Effector memory CD4-positive, alpha-beta T cell (primary cell): ENCODE measurements around the gene PRR5.
"Not testable (repeated sequence)": the region's sequence is repeated elsewhere in the genome, so short reads cannot be mapped to it uniquely, and the experiment has no call there.

Experiments used
- DNase-seq, 3 donors: peaks; one replicate each; pipeline ENCODE4 v3.0.0-alpha.2; 2020
- H3K27ac ChIP-seq: 2 replicates; pipeline ENCODE4 v1.7.0; 2013; ENCODE audit warnings: mild to moderate bottlenecking, low read length, moderate library complexity; ENCODE audit not compliant: insufficient read depth, poor library complexity, severe bottlenecking
- H3K27me3 ChIP-seq: replicated peaks from 2 replicates; pipeline ENCODE4 v1.7.0; 2013; ENCODE audit warnings: mild to moderate bottlenecking, low read length; ENCODE audit not compliant: insufficient read depth, control insufficient read depth, poor library complexity, severe bottlenecking
- H3K36me3 ChIP-seq: 2 replicates; pipeline ENCODE4 v1.7.0; 2013; ENCODE audit warnings: mild to moderate bottlenecking, low read length, moderate library complexity; ENCODE audit not compliant: control insufficient read depth, insufficient read depth
- H3K4me1 ChIP-seq: 2 replicates; pipeline ENCODE4 v1.7.0; 2013; ENCODE audit warnings: low read length, mild to moderate bottlenecking; ENCODE audit not compliant: control insufficient read depth, insufficient read depth, poor library complexity, severe bottlenecking
- H3K4me3 ChIP-seq: 2 replicates; pipeline ENCODE4 v1.7.0; 2013; ENCODE audit warnings: low read length, low read depth, mild to moderate bottlenecking; ENCODE audit not compliant: insufficient read depth, poor library complexity, severe bottlenecking
- H3K9me3 ChIP-seq: 2 replicates; pipeline ENCODE4 v1.7.0; 2013; ENCODE audit warnings: mild to moderate bottlenecking, low read length, moderate library complexity; ENCODE audit not compliant: control insufficient read depth

PRR5 gene

DNA sequence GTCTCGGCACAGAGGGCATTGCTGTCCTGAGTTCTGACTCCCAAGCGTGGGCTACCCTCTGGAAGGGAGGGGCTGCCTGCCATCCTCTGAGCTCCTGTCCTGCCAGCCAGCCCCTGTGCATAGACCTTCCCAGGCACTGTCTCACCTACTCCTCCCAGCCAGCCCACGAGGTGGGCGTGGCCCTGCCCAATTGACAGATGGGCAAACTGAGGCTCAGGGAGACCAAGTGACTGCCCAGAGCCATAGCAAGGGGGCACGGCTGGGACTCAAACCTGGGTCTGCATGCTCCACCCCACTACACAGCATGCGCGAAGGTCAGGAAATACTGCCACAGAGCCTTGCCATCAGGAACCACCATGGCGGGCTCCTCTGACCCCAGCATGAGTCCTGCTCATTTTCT lies 29.4 kb upstream of the PRR5 start:
- Histone ChIP-seq H3K27me3 (no peaks in the 10 kb centered on the region), H3K27ac (no peak overlapping the region), H3K9me3 (no peaks in the 10 kb centered on the region), H3K4me3 (no peak overlapping the region), H3K36me3 (no peaks in the 10 kb centered on the region), H3K4me1 (peaks cover 20% of the 10 kb centered on the region)
- DNase-seq, result no peak

- no peaks in the 10 kb centered on the region for H3K27me3 ChIP-seq
- no peak for DNase-seq
Measured at GRCh38 chr22:44673406-44673805, 28.6 kb upstream of the PRR5 start.

GRCh38 chr22:44676066-44676440 lies 26.0 kb upstream of the PRR5 start:
- not testable (repeated sequence) for H3K36me3 ChIP-seq, H3K27me3 ChIP-seq, H3K9me3 ChIP-seq, H3K4me3 ChIP-seq, H3K4me1 ChIP-seq, H3K27ac ChIP-seq, DNase-seq

More at GRCh38 chr22:44673406-44673805, 28.6 kb upstream of the PRR5 start:
- no peaks in the 10 kb centered on the region for H3K9me3 ChIP-seq
- peaks cover 13% of the 10 kb centered on the region for H3K4me1 ChIP-seq
- no peaks in the 10 kb centered on the region for H3K36me3 ChIP-seq
- H3K4me3 ChIP-seq, result no peak overlapping the region
- H3K27ac ChIP-seq, result no peak overlapping the region

GRCh38 chr22:44676441-44677352 lies 25.3 kb upstream of the PRR5 start:
- Histone ChIP-seq H3K9me3 (no peaks in the 10 kb centered on the region), H3K36me3 (no peaks in the 10 kb centered on the region), H3K4me3 (no peak overlapping the region), H3K27ac (no peak overlapping the region), H3K4me1 (peaks cover 10% of the 10 kb centered on the region), H3K27me3 (no peaks in the 10 kb centered on the region)
- DNase-seq, result no peak

GRCh38 chr22:44677353-44677840 lies 24.6 kb upstream of the PRR5 start:
- no peak for DNase-seq
- no peak overlapping the region for H3K27ac ChIP-seq

GRCh38 chr22:44677871-44678555 lies 24.0 kb upstream of the PRR5 start:
- Histone ChIP-seq H3K9me3 (no peaks in the 10 kb centered on the region), H3K4me1 (peaks cover 8% of the 10 kb centered on the region), H3K36me3 (no peaks in the 10 kb centered on the region), H3K4me3 (no peak overlapping the region), H3K27me3 (no peaks in the 10 kb centered on the region), H3K27ac (no peak overlapping the region)
- DNase-seq, result no peak

More at GRCh38 chr22:44677353-44677840, 24.6 kb upstream of the PRR5 start:
- Histone ChIP-seq H3K36me3 (no peaks in the 10 kb centered on the region), H3K4me1 (peaks cover 7% of the 10 kb centered on the region), H3K4me3 (no peak overlapping the region), H3K27me3 (no peaks in the 10 kb centered on the region), H3K9me3 (no peaks in the 10 kb centered on the region)

GRCh38 chr22:44678556-44679305 lies 23.3 kb upstream of the PRR5 start:
- Histone ChIP-seq H3K4me1 (peaks cover 15% of the 10 kb centered on the region), H3K27me3 (no peaks in the 10 kb centered on the region), H3K27ac (no peak overlapping the region), H3K4me3 (no peak overlapping the region), H3K9me3 (no peaks in the 10 kb centered on the region), H3K36me3 (no peaks in the 10 kb centered on the region)
- no peak for DNase-seq

GRCh38 chr22:44679306-44679647 lies 22.7 kb upstream of the PRR5 start:
- H3K4me3 ChIP-seq, H3K27me3 ChIP-seq, H3K27ac ChIP-seq, H3K9me3 ChIP-seq, DNase-seq, H3K36me3 ChIP-seq: not testable (repeated sequence)
- H3K4me1 ChIP-seq, result peaks cover 16% of the 10 kb centered on the region

- Histone ChIP-seq H3K4me3 (no peak overlapping the region), H3K27me3 (no peaks in the 10 kb centered on the region), H3K9me3 (no peaks in the 10 kb centered on the region), H3K4me1 (peaks cover 21% of the 10 kb centered on the region), H3K27ac (no peak overlapping the region), H3K36me3 (no peaks in the 10 kb centered on the region)
- no peak for DNase-seq
Measured at GRCh38 chr22:44680058-44680457, 21.9 kb upstream of the PRR5 start.
